ENCODE measurements around the gene ESPN. TPM values are rescaled to one million over a fixed set of nuclear protein-coding genes. Genes with fewer than 3 reads are reported as not detected.

ESPN gene
- total RNA-seq, result 10 to 100 TPM in 1 of 2 donors, 1 to 10 TPM in 1; 4.1 to 10.5 TPM
- polyA plus RNA-seq (2013, experiment 1 of 2), result 4.7 TPM
- 3.0 TPM for polyA plus RNA-seq (2013, experiment 2 of 2)
- long read RNA-seq, experiment 1, partial matches to known transcripts, result 0 of 1 reads
- long read RNA-seq, experiment 1, other reads (novel, unspliced or antisense), result 1 of 1 reads
- long read RNA-seq, experiment 2, partial matches to known transcripts, result 0 of 5 reads
- long read RNA-seq, experiment 2, other reads (novel, unspliced or antisense), result 5 of 5 reads
- long read RNA-seq, experiment 3, partial matches to known transcripts, result 0 of 3 reads
- long read RNA-seq, experiment 3, other reads (novel, unspliced or antisense), result 3 of 3 reads
- long read RNA-seq, experiment 4, partial matches to known transcripts, result 0 of 1 reads
- long read RNA-seq, experiment 4, other reads (novel, unspliced or antisense), result 1 of 1 reads

- no peaks in the 10 kb centered on the region for H3K9me3 Mint-ChIP-seq
- Histone ChIP-seq H3K27me3 (ENCODE audit: control insufficient read depth, insufficient read depth, low read length, poor library complexity, severe bottlenecking) (peaks cover 85% of the 10 kb centered on the region), H3K36me3 (ENCODE audit: control insufficient read depth, insufficient read depth, low read length) (no peaks in the 10 kb centered on the region), H3K9me3 (ENCODE audit: control insufficient read depth, low read length) (no peaks in the 10 kb centered on the region), H3K4me1 (ENCODE audit: control insufficient read depth, insufficient read depth, low read length) (peaks cover 4% of the 10 kb centered on the region), H3K9ac (ENCODE audit: extremely low read depth, low read length, poor library complexity, severe bottlenecking) (no peak within 1 kb of the TSS), H3K4me3 (ENCODE audit: low read length) (no peak within 1 kb of the TSS), H3K27ac (ENCODE audit: low read depth, low read length) (no peak within 1 kb of the TSS)
- WGBS, 2 experiments (ENCODE audit: insufficient coverage in 1 of 2, insufficient read length in 1 of 2), result 13 to 15% methylated on average over 29 to 99 of the region's 99 CpGs
- peaks cover 82% of the 10 kb centered on the region for H3K27me3 Mint-ChIP-seq (ENCODE audit: insufficient read depth)
- TF ChIP-seq, protein P1, sequence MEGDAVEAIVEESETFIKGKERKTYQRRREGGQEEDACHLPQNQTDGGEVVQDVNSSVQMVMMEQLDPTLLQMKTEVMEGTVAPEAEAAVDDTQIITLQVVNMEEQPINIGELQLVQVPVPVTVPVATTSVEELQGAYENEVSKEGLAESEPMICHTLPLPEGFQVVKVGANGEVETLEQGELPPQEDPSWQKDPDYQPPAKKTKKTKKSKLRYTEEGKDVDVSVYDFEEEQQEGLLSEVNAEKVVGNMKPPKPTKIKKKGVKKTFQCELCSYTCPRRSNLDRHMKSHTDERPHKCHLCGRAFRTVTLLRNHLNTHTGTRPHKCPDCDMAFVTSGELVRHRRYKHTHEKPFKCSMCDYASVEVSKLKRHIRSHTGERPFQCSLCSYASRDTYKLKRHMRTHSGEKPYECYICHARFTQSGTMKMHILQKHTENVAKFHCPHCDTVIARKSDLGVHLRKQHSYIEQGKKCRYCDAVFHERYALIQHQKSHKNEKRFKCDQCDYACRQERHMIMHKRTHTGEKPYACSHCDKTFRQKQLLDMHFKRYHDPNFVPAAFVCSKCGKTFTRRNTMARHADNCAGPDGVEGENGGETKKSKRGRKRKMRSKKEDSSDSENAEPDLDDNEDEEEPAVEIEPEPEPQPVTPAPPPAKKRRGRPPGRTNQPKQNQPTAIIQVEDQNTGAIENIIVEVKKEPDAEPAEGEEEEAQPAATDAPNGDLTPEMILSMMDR (conservative IDR thresholded peaks at IDR 0.05), result no peak
- no peak within 1 kb of the TSS for H3K27ac Mint-ChIP-seq
- peak within 1 kb of the TSS; percentile 20 for H3K4me3 Mint-ChIP-seq
- no peaks in the 10 kb centered on the region for H3K36me3 Mint-ChIP-seq (ENCODE audit: low read depth)
- DNase-seq, result peak; percentile 66
- H3K4me1 Mint-ChIP-seq, result peaks cover 6% of the 10 kb centered on the region
Measured at GRCh38 chr1:6424619-6425593, at the start of gene ESPN. ESPN (plus strand) TSS chr1:6424776; CDS start chr1:6424956, 180 bp downstream.

DNA sequence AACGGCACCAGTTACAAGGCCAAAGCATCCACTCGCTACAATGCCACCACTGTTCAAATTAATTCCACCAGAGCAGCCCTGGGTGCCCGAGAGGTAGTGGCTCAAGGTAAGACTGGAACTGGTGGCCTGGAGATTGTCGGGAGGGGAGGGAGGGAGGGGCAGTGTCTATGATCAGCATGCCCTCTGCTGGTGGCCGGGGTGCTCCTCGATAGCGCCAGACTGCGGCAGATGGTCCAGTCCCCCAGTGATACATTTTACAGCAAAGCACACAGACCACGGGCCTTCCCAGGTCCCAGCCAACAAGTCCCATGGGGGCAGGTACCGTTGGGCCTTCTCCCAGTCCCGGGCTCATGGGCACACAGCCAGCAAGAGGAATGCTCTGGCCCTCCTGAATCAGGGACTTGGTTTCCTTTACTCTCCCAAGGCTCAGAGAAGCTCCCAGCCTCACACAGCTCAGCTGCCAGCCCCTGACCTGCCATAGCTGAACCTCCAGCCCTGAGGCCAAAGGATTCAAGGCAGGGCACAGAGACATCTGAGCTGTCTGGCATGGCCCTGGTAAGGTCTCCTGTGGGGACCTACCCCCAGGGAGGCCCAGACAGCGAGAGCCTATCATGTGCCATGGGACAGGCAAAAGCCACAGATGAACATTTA is 46.4 kb upstream of the ESPN start:
- WGBS, 2 experiments (ENCODE audit: insufficient coverage in 1 of 2, insufficient read length in 1 of 2), result 88 to 95% methylated on average over 3 to 12 of the region's 12 CpGs
- TF ChIP-seq, protein P1 (conservative IDR thresholded peaks at IDR 0.05), result peak; percentile 57
- Histone ChIP-seq H3K9ac (ENCODE audit: extremely low read depth, low read length, poor library complexity, severe bottlenecking) (no peak overlapping the region), H3K27ac (ENCODE audit: low read depth, low read length) (no peak overlapping the region), H3K4me3 (ENCODE audit: low read length) (no peak overlapping the region), H3K27me3 (ENCODE audit: control insufficient read depth, insufficient read depth, low read length, poor library complexity, severe bottlenecking) (no peaks in the 10 kb centered on the region), H3K36me3 (ENCODE audit: control insufficient read depth, insufficient read depth, low read length) (no peaks in the 10 kb centered on the region), H3K9me3 (ENCODE audit: control insufficient read depth, low read length) (peaks cover 14% of the 10 kb centered on the region), H3K4me1 (ENCODE audit: control insufficient read depth, insufficient read depth, low read length) (no peaks in the 10 kb centered on the region)
- Mint-ChIP-seq H3K36me3 (ENCODE audit: low read depth) (peaks cover 5% of the 10 kb centered on the region), H3K4me1 (no peaks in the 10 kb centered on the region), H3K9me3 (peaks cover 11% of the 10 kb centered on the region), H3K27me3 (ENCODE audit: insufficient read depth) (no peaks in the 10 kb centered on the region), H3K27ac (no peak overlapping the region), H3K4me3 (no peak overlapping the region)
- DNase-seq, result peak; percentile 73

- H3K36me3 ChIP-seq (ENCODE audit: control insufficient read depth, insufficient read depth, low read length), result no peaks in the 10 kb centered on the region
- H3K9me3 ChIP-seq (ENCODE audit: control insufficient read depth, low read length), result peaks cover 19% of the 10 kb centered on the region
- no peak overlapping the region for H3K9ac ChIP-seq (ENCODE audit: extremely low read depth, low read length, poor library complexity, severe bottlenecking)
- Mint-ChIP-seq H3K4me1 (peaks cover under 1% of the 10 kb centered on the region), H3K27ac (no peak overlapping the region), H3K27me3 (ENCODE audit: insufficient read depth) (no peaks in the 10 kb centered on the region), H3K36me3 (ENCODE audit: low read depth) (peaks cover 10% of the 10 kb centered on the region), H3K9me3 (peaks cover 13% of the 10 kb centered on the region), H3K4me3 (no peak overlapping the region)
- no peak overlapping the region for H3K27ac ChIP-seq (ENCODE audit: low read depth, low read length)
- TF ChIP-seq, protein P1 (conservative IDR thresholded peaks at IDR 0.05), result no peak
- no peaks in the 10 kb centered on the region for H3K4me1 ChIP-seq (ENCODE audit: control insufficient read depth, insufficient read depth, low read length)
- 93 to 96% methylated on average over 4 to 7 of the region's 7 CpGs for WGBS, 2 experiments (ENCODE audit: insufficient coverage in 1 of 2, insufficient read length in 1 of 2)
- DNase-seq, result no peak
- H3K4me3 ChIP-seq (ENCODE audit: low read length), result no peak overlapping the region
- no peaks in the 10 kb centered on the region for H3K27me3 ChIP-seq (ENCODE audit: control insufficient read depth, insufficient read depth, low read length, poor library complexity, severe bottlenecking)
Measured at GRCh38 chr1:6380037-6380436, 44.5 kb upstream of the ESPN start.
